GM12892 (cell line): Measurements from ENCODE around the gene USP17L13. TPM values are rescaled to one million over a fixed set of nuclear protein-coding genes. Genes with fewer than 3 reads are reported as not detected.
"Not testable (repeated sequence)": the region's sequence is repeated elsewhere in the genome, so short reads cannot be mapped to it uniquely, and the experiment has no call there.

Experiments
- DNase-seq: peaks from one replicate; pipeline ENCODE4 v3.0.0; 2011; ENCODE audit not compliant: insufficient read length
- FAIRE-seq: peaks from 2 replicates; lab custom pipeline; 2011; peaks lifted over from hg19 to GRCh38; lab: Jason Lieb, UNC
- polyA plus RNA-seq: library from polyadenylated mRNA; unstranded; fragments of >200 nt; gene quantifications from one replicate; pipeline ENCODE4 v1.2.1, GENCODE V29; 2012; ENCODE audit warnings: missing spikeins, inconsistent platforms; ENCODE audit not compliant: missing spikeins

The USP17L13 gene
- not detected for polyA plus RNA-seq

GRCh38 chr4:9224596-9224995 lies at the start of gene USP17L13:
Gene USP17L13 (plus strand): TSS chr4:9224896. CDS start chr4:9224896, 0 bp downstream.
- not testable (repeated sequence) for FAIRE-seq, DNase-seq

- FAIRE-seq, DNase-seq: not testable (repeated sequence)
These were observed 14.3 kb upstream of the USP17L13 start, which contains the start of gene USP17L10 for GRCh38 chr4:9210357-9210756. Gene USP17L10 (plus strand): TSS chr4:9210657. CDS start chr4:9210657, 0 bp downstream.

GRCh38 chr4:9214701-9215100 lies 10.0 kb upstream of the USP17L13 start:
- DNase-seq, FAIRE-seq: not testable (repeated sequence)

- FAIRE-seq, DNase-seq: not testable (repeated sequence)
These were observed 9.6 kb upstream of the USP17L13 start, which contains the start of gene USP17L11 for GRCh38 chr4:9215105-9215504. Gene USP17L11 (plus strand): TSS chr4:9215405. CDS start chr4:9215405, 0 bp downstream.

- FAIRE-seq, DNase-seq: not testable (repeated sequence)
These were observed 4.8 kb upstream of the USP17L13 start, which contains the start of gene USP17L12 for GRCh38 chr4:9219852-9220251. Gene USP17L12 (plus strand): TSS chr4:9220152. CDS start chr4:9220152, 0 bp downstream.

- not testable (repeated sequence) for FAIRE-seq, DNase-seq
These were observed 5.6 kb downstream of the USP17L13 start for GRCh38 chr4:9230249-9230648.

- DNase-seq, FAIRE-seq: not testable (repeated sequence)
These were observed 9.4 kb downstream of the USP17L13 start, which contains the start of gene USP17L15 for GRCh38 chr4:9234085-9234484. Gene USP17L15 (plus strand): TSS chr4:9234385. CDS start chr4:9234385, 0 bp downstream.

GRCh38 chr4:9238461-9238860 lies 13.8 kb downstream of the USP17L13 start:
- FAIRE-seq, DNase-seq: not testable (repeated sequence)

- FAIRE-seq, DNase-seq: not testable (repeated sequence)
These were observed 18.9 kb downstream of the USP17L13 start, which contains the start of gene USP17L17 for GRCh38 chr4:9243579-9243978. Gene USP17L17 (plus strand): TSS chr4:9243879. CDS start chr4:9243879, 0 bp downstream.

GRCh38 chr4:9247953-9248680 lies 23.4 kb downstream of the USP17L13 start, which contains the start of gene USP17L18:
Gene USP17L18 (plus strand): TSS chr4:9248630. CDS start chr4:9248630, 0 bp downstream.
- DNase-seq, FAIRE-seq: not testable (repeated sequence)

GRCh38 chr4:9253078-9253477 lies 28.4 kb downstream of the USP17L13 start, which contains the start of gene USP17L19:
Gene USP17L19 (plus strand): TSS chr4:9253378. CDS start chr4:9253378, 0 bp downstream.
- not testable (repeated sequence) for DNase-seq

GRCh38 chr4:9257824-9258223 lies 33.1 kb downstream of the USP17L13 start, which contains the start of gene USP17L20:
Gene USP17L20 (plus strand): TSS chr4:9258124. CDS start chr4:9258124, 0 bp downstream.
- DNase-seq, FAIRE-seq: not testable (repeated sequence)

More at GRCh38 chr4:9253078-9253477, 28.4 kb downstream of the USP17L13 start, which contains the start of gene USP17L19:
- not testable (repeated sequence) for FAIRE-seq

GRCh38 chr4:9262572-9262971 lies 37.9 kb downstream of the USP17L13 start, which contains the start of gene USP17L21:
Gene USP17L21 (plus strand): TSS chr4:9262872. CDS start chr4:9262872, 0 bp downstream.
- not testable (repeated sequence) for FAIRE-seq, DNase-seq

- not testable (repeated sequence) for DNase-seq, FAIRE-seq
These were observed 42.6 kb downstream of the USP17L13 start, which contains the start of gene USP17L22 for GRCh38 chr4:9267319-9267718. Gene USP17L22 (plus strand): TSS chr4:9267619. CDS start chr4:9267619, 0 bp downstream.

- not testable (repeated sequence) for FAIRE-seq, DNase-seq
These were observed 47.0 kb downstream of the USP17L13 start for GRCh38 chr4:9271719-9272118.
